Fibroblast of gingiva (primary cell): Measurements from ENCODE around the gene OR5L2.
"Not testable (repeated sequence)": the region's sequence is repeated elsewhere in the genome, so short reads cannot be mapped to it uniquely, and the experiment has no call there.

Experiments used
- DNase-seq: peaks from one replicate; pipeline ENCODE4 v3.0.0-alpha.2; 2011; ENCODE audit warnings: low read depth

OR5L2 gene

GRCh38 chr11:55826919-55827318 is at the start of gene OR5L2:
OR5L2 (plus strand) TSS chr11:55827219; CDS start chr11:55827219, 0 bp downstream.
- DNase-seq = no peak

GRCh38 chr11:55791606-55792005 is 35.4 kb upstream of the OR5L2 start:
- no peak for DNase-seq

GRCh38 chr11:55793321-55793720 is 33.7 kb upstream of the OR5L2 start:
- no peak for DNase-seq

- DNase-seq = no peak
Observed at GRCh38 chr11:55795256-55795655, 31.8 kb upstream of the OR5L2 start, which contains the start of gene OR5D14. OR5D14 (plus strand) TSS chr11:55795556; CDS start chr11:55795556, 0 bp downstream.

GRCh38 chr11:55806248-55806647 is 20.8 kb upstream of the OR5L2 start:
- DNase-seq = no peak

GRCh38 chr11:55811067-55811466 is 16.0 kb upstream of the OR5L2 start, which contains the start of gene OR5L1:
OR5L1 (plus strand) TSS chr11:55811367; CDS start chr11:55811467, 100 bp downstream.
- DNase-seq = no peak

- DNase-seq = no peak
Observed at GRCh38 chr11:55819330-55819729, 7.7 kb upstream of the OR5L2 start, which contains the start of gene OR5D18. OR5D18 (plus strand) TSS chr11:55819630; CDS start chr11:55819630, 0 bp downstream.

GRCh38 chr11:55838452-55838851 is 11.4 kb downstream of the OR5L2 start, which contains the start of gene OR5D16:
OR5D16 (plus strand) TSS chr11:55838752; CDS start chr11:55838752, 0 bp downstream.
- DNase-seq = no peak

- no peak for DNase-seq
Observed at GRCh38 chr11:55847453-55847852, 20.4 kb downstream of the OR5L2 start.

GRCh38 chr11:55849037-55849436 is 22.0 kb downstream of the OR5L2 start:
- no peak for DNase-seq

- DNase-seq = no peak
Observed at GRCh38 chr11:55852141-55852540, 25.1 kb downstream of the OR5L2 start.

GRCh38 chr11:55854704-55855103 is 27.7 kb downstream of the OR5L2 start:
- DNase-seq = no peak

GRCh38 chr11:55867354-55867753 is 40.3 kb downstream of the OR5L2 start:
- DNase-seq = not testable (repeated sequence)

GRCh38 chr11:55872731-55873130 is 45.7 kb downstream of the OR5L2 start:
- not testable (repeated sequence) for DNase-seq

GRCh38 chr11:55873146-55873545 is 46.1 kb downstream of the OR5L2 start:
- DNase-seq = not testable (repeated sequence)
